IgD-negative memory B cell (primary cell): ENCODE data around the gene UVRAG. TPM values are rescaled to one million over a fixed set of nuclear protein-coding genes. Genes with fewer than 3 reads are reported as not detected.
A peak's percentile ranks its signal among the peaks of the same experiment; 100 is the strongest.

Experiments used
- H3K27ac Mint-ChIP-seq, 3 donors: one replicate each; pipeline ENCODE4 v1.8.0; 2020 to 2022; ENCODE audit warnings: mild to moderate bottlenecking in 3 of 3, mixed read lengths in 3 of 3, moderate library complexity in 1 of 3
- H3K27me3 Mint-ChIP-seq: one replicate; pipeline ENCODE4 v1.8.0; 2021; ENCODE audit warnings: mixed read lengths
- H3K36me3 Mint-ChIP-seq: one replicate; pipeline ENCODE4 v1.8.0; 2020; ENCODE audit warnings: mild to moderate bottlenecking, mixed read lengths
- H3K4me1 Mint-ChIP-seq, 3 donors: one replicate each; pipeline ENCODE4 v1.8.0; 2020 to 2022; ENCODE audit warnings: mixed read lengths in 3 of 3, mild to moderate bottlenecking in 1 of 3
- H3K4me3 Mint-ChIP-seq, 4 donors: one replicate each; pipeline ENCODE4 v1.8.0; 2020 to 2022; ENCODE audit warnings: mild to moderate bottlenecking in 4 of 4, mixed read lengths in 4 of 4, moderate library complexity in 3 of 4
- H3K9me3 Mint-ChIP-seq, 3 donors: one replicate each; pipeline ENCODE4 v1.8.0; 2020 to 2021; ENCODE audit warnings: mixed read lengths in 3 of 3, mild to moderate bottlenecking in 1 of 3
- polyA plus RNA-seq: library from polyadenylated mRNA; unstranded; fragments of 300-500 nt; fragmentation: Illumina TruSeq; gene quantifications from one replicate; pipeline ENCODE4 v1.2.3, GENCODE V29; 2021

UVRAG gene
- polyA plus RNA-seq, 1 donor from 2014 or later: 79.9 TPM

- H3K4me1 Mint-ChIP-seq: peaks cover 0 to 5% (median 5%) of the 10 kb centered on the region in 3 donors
- no peaks in the 10 kb centered on the region for H3K9me3 Mint-ChIP-seq
- no peak overlapping the region for H3K27ac Mint-ChIP-seq
- no peak overlapping the region for H3K4me3 Mint-ChIP-seq
- H3K36me3 Mint-ChIP-seq: peaks cover 4% of the 10 kb centered on the region
- H3K27me3 Mint-ChIP-seq: peaks cover 2% of the 10 kb centered on the region
Measured at GRCh38 chr11:75792997-75793800, 21.8 kb upstream of the UVRAG start.

DNA sequence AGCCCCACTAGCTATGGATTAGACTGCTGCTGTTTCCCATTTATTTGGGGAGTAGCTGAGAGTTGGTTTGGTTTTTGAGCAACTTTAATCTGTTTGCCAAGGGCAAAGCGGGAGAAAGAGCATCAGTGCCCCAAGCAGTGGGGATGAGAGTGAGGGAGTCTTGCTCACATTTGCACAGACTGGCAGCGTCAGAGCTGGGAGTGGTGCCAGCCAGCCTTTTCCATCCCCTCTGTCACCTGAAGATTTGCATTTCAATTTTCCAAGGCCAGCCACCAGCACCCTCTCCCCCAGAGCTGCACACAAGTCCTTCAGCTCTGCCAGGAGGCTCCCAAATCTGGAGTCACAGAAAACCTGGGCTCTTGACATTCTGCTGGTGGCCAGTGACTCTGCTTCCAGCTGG is 21.0 kb upstream of the UVRAG start:
- Mint-ChIP-seq H3K27me3 (peaks cover 2% of the 10 kb centered on the region), H3K36me3 (peaks cover 4% of the 10 kb centered on the region), H3K27ac (no peak overlapping the region), H3K4me1 (peaks cover 0 to 5% (median 5%) of the 10 kb centered on the region in 3 donors), H3K4me3 (no peak overlapping the region), H3K9me3 (no peaks in the 10 kb centered on the region)

DNA sequence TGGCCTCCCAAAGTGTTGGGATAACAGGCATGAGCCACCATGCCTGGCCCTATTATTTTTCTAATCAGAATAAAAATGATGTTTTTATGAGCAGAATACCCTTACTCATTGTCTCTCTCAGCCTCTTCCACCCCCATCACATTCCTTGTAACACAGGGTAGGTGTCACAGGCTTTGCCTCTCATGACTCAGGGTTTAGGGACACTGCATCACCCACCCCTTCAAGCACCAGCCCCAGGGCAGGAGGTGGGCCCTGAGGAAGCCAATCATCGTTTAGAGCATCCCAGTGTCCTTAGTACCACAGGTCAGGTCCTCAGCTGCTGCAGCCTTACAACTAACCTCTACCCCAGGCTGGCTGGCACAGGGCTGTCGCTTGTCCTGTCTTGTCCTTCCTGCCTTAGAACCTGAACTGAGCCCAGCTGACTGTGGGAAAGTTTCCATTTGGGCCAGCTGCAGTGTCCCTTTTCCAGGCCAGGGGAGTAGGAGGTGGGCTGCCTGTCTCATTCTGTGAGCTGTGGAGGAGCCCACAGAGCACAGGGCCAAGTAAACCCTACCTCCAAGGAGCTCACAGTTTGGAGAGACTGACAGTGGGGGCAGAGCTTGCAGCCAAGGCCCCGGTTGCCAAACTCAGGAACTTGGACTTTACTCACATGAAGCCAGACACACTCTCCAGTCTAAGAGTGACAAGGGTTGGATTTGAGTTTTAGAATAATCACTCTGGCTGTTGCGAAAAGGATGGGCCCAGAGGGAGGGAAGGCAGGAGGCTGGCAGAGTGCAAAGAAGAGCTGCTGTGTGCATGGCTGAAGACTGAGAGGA is 19.5 kb upstream of the UVRAG start:
- no peaks in the 10 kb centered on the region for H3K9me3 Mint-ChIP-seq
- peak overlapping the region in 1 of 3 donors; percentile 43 for H3K27ac Mint-ChIP-seq
- no peak overlapping the region for H3K4me3 Mint-ChIP-seq

GRCh38 chr11:75796091-75796435 is 18.9 kb upstream of the UVRAG start:
- H3K4me3 Mint-ChIP-seq: no peak overlapping the region
- peaks cover 5 to 6% (median 5%) of the 10 kb centered on the region in 3 donors for H3K4me1 Mint-ChIP-seq
- H3K36me3 Mint-ChIP-seq: peaks cover 5% of the 10 kb centered on the region
- H3K9me3 Mint-ChIP-seq: no peaks in the 10 kb centered on the region
- H3K27me3 Mint-ChIP-seq: peaks cover 2% of the 10 kb centered on the region
- peak overlapping the region in 1 of 3 donors; percentile 12 for H3K27ac Mint-ChIP-seq

More for the DNA sequence above, 19.5 kb upstream of the UVRAG start:
- Mint-ChIP-seq H3K4me1 (peaks cover under 1 to 5% (median 5%) of the 10 kb centered on the region in 3 donors), H3K36me3 (peaks cover 4% of the 10 kb centered on the region), H3K27me3 (peaks cover 2% of the 10 kb centered on the region)

- Mint-ChIP-seq H3K4me3 (peak overlapping the region in 2 of 4 donors; percentile 27 to 71), H3K36me3 (peaks cover 5% of the 10 kb centered on the region), H3K4me1 (peaks cover 5 to 6% (median 5%) of the 10 kb centered on the region in 3 donors), H3K9me3 (no peaks in the 10 kb centered on the region), H3K27ac (no peak overlapping the region), H3K27me3 (peaks cover 2% of the 10 kb centered on the region)
Measured at GRCh38 chr11:75797116-75797515, 17.9 kb upstream of the UVRAG start.

GRCh38 chr11:75797792-75798191 is 17.2 kb upstream of the UVRAG start:
- Mint-ChIP-seq H3K4me1 (peaks cover 5 to 6% (median 5%) of the 10 kb centered on the region in 3 donors), H3K27ac (no peak overlapping the region), H3K4me3 (no peak overlapping the region), H3K36me3 (peaks cover 5% of the 10 kb centered on the region), H3K27me3 (peaks cover 2% of the 10 kb centered on the region), H3K9me3 (no peaks in the 10 kb centered on the region)

DNA sequence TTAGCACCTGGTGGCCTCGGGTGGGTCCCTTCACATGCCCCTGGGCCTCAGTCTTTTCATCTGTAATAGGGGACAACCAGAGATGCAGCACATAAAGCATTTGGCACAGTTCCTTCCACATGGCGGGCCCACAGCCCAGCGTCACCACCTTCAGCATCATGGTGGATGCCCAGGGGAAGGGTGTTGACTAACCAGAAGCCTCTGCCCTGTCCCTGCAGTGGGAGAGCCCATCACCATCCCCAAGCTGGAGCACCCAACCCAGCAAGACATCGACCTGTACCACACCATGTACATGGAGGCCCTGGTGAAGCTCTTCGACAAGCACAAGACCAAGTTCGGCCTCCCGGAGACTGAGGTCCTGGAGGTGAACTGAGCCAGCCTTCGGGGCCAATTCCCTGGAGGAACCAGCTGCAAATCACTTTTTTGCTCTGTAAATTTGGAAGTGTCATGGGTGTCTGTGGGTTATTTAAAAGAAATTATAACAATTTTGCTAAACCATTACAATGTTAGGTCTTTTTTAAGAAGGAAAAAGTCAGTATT is 14.8 kb upstream of the UVRAG start:
- peaks cover 4% of the 10 kb centered on the region for H3K36me3 Mint-ChIP-seq
- peak overlapping the region in 1 of 3 donors; percentile 40 for H3K27ac Mint-ChIP-seq
- peaks cover 6 to 11% (median 11%) of the 10 kb centered on the region in 3 donors for H3K4me1 Mint-ChIP-seq
- H3K9me3 Mint-ChIP-seq: no peaks in the 10 kb centered on the region
- H3K27me3 Mint-ChIP-seq: peaks cover 2% of the 10 kb centered on the region
- no peak overlapping the region for H3K4me3 Mint-ChIP-seq

DNA sequence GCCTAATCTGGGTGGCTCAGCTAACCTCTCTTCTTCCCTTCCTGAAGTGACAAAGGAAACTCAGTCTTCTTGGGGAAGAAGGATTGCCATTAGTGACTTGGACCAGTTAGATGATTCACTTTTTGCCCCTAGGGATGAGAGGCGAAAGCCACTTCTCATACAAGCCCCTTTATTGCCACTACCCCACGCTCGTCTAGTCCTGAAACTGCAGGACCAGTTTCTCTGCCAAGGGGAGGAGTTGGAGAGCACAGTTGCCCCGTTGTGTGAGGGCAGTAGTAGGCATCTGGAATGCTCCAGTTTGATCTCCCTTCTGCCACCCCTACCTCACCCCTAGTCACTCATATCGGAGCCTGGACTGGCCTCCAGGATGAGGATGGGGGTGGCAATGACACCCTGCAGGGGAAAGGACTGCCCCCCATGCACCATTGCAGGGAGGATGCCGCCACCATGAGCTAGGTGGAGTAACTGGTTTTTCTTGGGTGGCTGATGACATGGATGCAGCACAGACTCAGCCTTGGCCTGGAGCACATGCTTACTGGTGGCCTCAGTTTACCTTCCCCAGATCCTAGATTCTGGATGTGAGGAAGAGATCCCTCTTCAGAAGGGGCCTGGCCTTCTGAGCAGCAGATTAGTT is 14.2 kb upstream of the UVRAG start:
- Mint-ChIP-seq H3K27ac (peak overlapping the region in 1 of 3 donors; percentile 40), H3K27me3 (peaks cover 2% of the 10 kb centered on the region), H3K4me1 (peaks cover 6 to 11% (median 11%) of the 10 kb centered on the region in 3 donors), H3K4me3 (no peak overlapping the region), H3K9me3 (no peaks in the 10 kb centered on the region), H3K36me3 (peaks cover 4% of the 10 kb centered on the region)

GRCh38 chr11:75801362-75802020 is 13.5 kb upstream of the UVRAG start:
- Mint-ChIP-seq H3K27ac (peak overlapping the region in 1 of 3 donors; percentile 16), H3K4me1 (peaks cover 6 to 11% (median 11%) of the 10 kb centered on the region in 3 donors), H3K4me3 (no peak overlapping the region)

DNA sequence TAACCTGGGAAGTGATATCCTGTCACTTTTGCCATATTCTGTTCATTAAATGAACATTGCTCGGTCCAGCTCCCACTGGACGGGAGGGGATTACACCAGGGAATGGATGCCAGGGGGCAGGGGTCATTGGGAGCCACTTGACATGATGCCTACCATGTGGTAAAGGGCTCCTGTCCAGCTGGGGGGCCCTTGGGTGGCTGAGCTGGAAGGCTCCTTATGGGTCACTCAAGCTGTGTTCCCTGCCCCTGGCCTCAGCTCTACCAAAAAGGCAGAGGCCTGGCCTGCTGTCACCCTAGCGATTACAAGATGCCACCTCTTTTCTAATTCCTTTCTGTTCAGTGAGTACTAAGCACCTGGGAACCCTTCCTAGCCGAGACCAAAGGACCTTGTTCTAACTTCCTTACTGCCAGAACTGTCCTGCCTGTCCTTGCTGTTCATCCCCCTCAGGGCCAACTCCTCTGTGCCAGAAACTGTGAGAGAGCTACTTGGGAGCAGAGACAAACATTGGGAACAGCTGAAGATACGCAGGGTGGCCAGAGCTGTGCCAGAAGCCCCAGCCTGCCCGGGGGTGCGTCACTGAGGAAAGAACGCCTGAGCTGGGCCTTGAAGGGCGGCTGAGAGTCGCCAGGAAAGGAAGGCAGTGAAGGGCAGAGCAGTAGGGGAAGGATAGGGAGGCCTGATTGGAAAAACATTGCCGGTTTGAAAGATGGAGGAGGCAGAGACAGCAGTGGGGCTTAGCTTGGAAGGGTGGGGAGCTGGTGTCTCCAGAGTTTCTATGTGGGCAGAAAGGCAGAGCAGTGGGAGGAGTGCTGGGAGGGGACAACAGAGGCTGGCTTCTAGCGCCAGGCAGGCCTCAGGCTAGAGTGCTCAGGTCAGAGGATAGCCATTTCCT is 12.7 kb upstream of the UVRAG start:
- Mint-ChIP-seq H3K27ac (no peak overlapping the region), H3K4me3 (peak overlapping the region in 1 of 4 donors; percentile 47), H3K27me3 (no peaks in the 10 kb centered on the region), H3K9me3 (no peaks in the 10 kb centered on the region), H3K36me3 (peaks cover 1% of the 10 kb centered on the region), H3K4me1 (peaks cover 7 to 11% (median 10%) of the 10 kb centered on the region in 3 donors)

More at GRCh38 chr11:75801362-75802020, 13.5 kb upstream of the UVRAG start:
- Mint-ChIP-seq H3K9me3 (no peaks in the 10 kb centered on the region), H3K27me3 (peaks cover 2% of the 10 kb centered on the region), H3K36me3 (peaks cover 4% of the 10 kb centered on the region)

- Mint-ChIP-seq H3K27ac (no peak overlapping the region), H3K4me3 (no peak overlapping the region), H3K9me3 (no peaks in the 10 kb centered on the region), H3K36me3 (peaks cover 1% of the 10 kb centered on the region), H3K4me1 (peaks cover 11 to 15% (median 13%) of the 10 kb centered on the region in 3 donors), H3K27me3 (no peaks in the 10 kb centered on the region)
Measured at GRCh38 chr11:75802913-75803820, 11.8 kb upstream of the UVRAG start.

GRCh38 chr11:75809111-75809510 is 5.9 kb upstream of the UVRAG start:
- Mint-ChIP-seq H3K9me3 (no peaks in the 10 kb centered on the region), H3K36me3 (no peaks in the 10 kb centered on the region), H3K4me1 (peaks cover 32 to 43% (median 36%) of the 10 kb centered on the region in 3 donors), H3K27ac (no peak overlapping the region), H3K27me3 (no peaks in the 10 kb centered on the region), H3K4me3 (no peak overlapping the region)

DNA sequence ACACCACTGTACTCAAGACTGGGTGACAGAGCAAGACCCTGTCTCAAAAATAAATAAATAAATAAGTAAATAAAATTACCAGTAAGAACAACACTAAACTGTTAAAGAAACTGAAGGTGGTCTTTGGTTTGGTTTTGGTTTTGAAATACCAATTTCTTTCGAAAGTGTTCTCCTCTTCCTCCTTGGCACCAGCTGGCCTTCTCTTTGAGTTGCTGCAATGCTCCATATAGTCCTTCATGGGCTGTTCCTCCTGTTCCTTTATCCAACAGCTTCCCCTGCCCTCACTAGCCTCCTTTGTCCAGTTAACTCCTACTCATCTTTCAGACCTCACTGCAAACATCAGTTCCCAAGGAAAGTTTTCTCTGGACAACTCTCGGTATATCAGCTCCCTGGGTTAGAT is 5.0 kb upstream of the UVRAG start:
- Mint-ChIP-seq H3K9me3 (no peaks in the 10 kb centered on the region), H3K4me1 (peaks cover 32 to 43% (median 36%) of the 10 kb centered on the region in 3 donors), H3K4me3 (peak overlapping the region in 3 of 4 donors; percentile 20 to 56 (median 30)), H3K36me3 (no peaks in the 10 kb centered on the region), H3K27me3 (no peaks in the 10 kb centered on the region), H3K27ac (peak overlapping the region in 1 of 3 donors; percentile 23)
